Measurements from ENCODE around the gene GNAT1. TPM values are rescaled to one million over a fixed set of nuclear protein-coding genes. Genes with fewer than 3 reads are reported as not detected.
A peak's percentile ranks its signal among the peaks of the same experiment; 100 is the strongest.

The GNAT1 gene
- total and polyA plus RNA-seq, 2 of the 13 experiments (the other 11 are each of a cell fraction or from before 2014, with no cell fraction given), result 0.15 TPM; not detected in 1

DNA sequence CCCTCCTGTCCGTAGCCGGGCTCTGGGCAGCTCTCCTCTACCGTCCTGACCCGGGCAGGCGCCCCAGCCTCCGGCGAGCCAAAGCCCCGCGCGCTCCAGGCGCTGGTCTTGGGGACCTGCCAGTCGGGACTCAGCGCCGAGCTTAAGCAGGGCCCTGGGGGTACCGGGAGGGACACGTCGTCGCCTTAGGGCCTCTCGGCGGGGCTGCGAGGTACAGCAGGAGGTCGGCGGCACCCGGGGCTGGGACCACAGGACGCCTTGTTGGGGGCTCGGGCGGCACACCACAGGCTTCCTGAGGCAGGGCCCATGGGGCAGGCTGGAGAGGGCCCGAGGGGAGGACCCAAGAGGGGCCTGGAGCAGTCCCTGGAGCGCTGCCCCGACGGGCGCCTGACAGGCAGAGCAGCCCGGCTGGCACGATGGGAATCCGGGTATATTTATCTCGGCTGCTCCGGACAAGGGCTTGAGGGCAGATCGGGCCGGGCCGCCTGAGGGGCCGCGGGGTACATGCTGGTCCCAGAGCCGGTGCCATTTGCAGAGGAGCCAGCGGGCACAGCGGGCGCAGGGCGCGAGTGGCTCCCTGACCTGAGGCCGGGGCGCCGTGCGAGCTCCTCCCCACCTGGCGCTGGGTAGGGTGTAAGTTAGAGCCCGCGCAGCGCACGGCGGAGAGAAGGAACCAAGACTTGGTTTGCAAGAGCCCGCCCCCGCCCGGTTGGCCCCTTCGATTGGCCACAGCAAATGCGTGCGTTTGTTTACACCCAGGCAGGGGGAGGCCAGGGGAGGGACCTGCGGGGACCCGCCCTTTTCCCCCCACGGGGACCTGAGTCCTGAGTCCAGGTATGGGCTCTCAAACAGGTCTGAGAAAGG, 14.2 kb downstream of the GNAT1 start (continued):
- TF ChIP-seq ZNF18 (CRISPR knock-in tag; IDR thresholded peaks at IDR 0.05; ENCODE audit: insufficient replicate concordance) (peak; percentile 53), TOE1 (CRISPR knock-in tag; IDR thresholded peaks at IDR 0.05) (no peak), SPEN (CRISPR knock-in tag; IDR thresholded peaks at IDR 0.05; ENCODE audit: low read depth) (0 out of 2 replicates have a peak, but pooled peaks have one; percentile 28), BATF2 (CRISPR knock-in tag; IDR thresholded peaks at IDR 0.05) (no peak), ZBTB1 (CRISPR knock-in tag; IDR thresholded peaks at IDR 0.05; ENCODE audit: borderline replicate concordance) (no peak), ZNF773 (CRISPR knock-in tag; IDR thresholded peaks at IDR 0.05; ENCODE audit: borderline replicate concordance) (0 out of 2 replicates have a peak, but pooled peaks have one; percentile 27), ZNF781 (CRISPR knock-in tag; IDR thresholded peaks at IDR 0.05; ENCODE audit: borderline replicate concordance, not compliant biosample characterization) (no peak), BCL3 (CRISPR knock-in tag; IDR thresholded peaks at IDR 0.05) (0 out of 2 replicates have a peak, but pooled peaks have one; percentile 50), ZBTB20 (CRISPR knock-in tag; IDR thresholded peaks at IDR 0.05; ENCODE audit: borderline replicate concordance, low read depth) (peak; percentile 19; the same call in 1 of the 2 replicates), KAT8 (CRISPR knock-in tag; IDR thresholded peaks at IDR 0.05) (no peak; the same call in 1 of the 2 replicates), ZNF790 (CRISPR knock-in tag; IDR thresholded peaks at IDR 0.05; ENCODE audit: borderline replicate concordance) (no peak), ZNF280D (CRISPR knock-in tag; IDR thresholded peaks at IDR 0.05) (no peak), ZFY (CRISPR knock-in tag; IDR thresholded peaks at IDR 0.05) (no peak), ZBTB4 (CRISPR knock-in tag; IDR thresholded peaks at IDR 0.05; ENCODE audit: borderline replicate concordance) (no peak), ZNF180 (CRISPR knock-in tag; IDR thresholded peaks at IDR 0.05; ENCODE audit: borderline replicate concordance, low read depth) (no peak), ATM (IDR thresholded peaks at IDR 0.05; ENCODE audit: borderline replicate concordance) (no peak)

All from HepG2 (cell line).